ENCODE results near the gene GNPTAB.

The GNPTAB gene

DNA sequence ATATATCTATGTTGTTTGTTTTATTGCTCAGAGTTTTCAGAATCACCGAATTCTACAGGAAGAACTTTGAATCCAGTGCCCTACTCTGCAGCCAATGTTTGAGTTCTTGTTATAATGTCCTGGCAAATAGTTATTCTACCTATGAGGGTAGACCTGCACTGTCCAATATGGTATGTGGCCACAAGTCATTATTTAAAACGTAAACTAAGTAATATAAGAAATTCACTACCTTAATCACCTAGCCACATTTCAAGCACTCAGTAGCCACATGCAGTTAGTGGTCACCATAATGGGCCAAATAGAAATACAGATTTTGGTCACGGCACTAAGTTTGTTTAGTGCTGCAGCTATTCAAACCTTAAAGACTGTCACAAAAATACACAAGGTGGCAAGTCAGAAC, 26.4 kb downstream of the GNPTAB start:
- no peak for DNase-seq (ENCODE audit: low read depth)

DNA sequence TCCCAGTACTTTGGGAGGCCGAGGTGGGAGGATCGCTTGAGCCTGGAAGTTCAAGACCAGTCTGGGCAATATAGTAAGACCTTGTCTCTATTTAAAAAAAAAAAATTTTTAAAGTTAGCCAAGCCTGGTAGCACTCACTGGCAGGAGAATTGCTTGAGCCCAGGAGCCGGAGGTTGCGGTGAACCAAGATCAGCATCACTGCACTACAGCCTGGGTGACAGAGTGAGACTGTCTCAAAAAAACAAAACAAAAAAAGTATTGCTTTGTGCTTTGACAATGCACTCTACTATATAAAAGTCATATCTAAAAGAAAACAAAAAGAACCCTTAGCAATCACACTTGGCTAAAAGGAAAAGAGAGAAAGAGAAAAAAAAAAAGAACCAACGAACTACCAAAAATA, 26.8 kb downstream of the GNPTAB start:
- no peak for DNase-seq (ENCODE audit: low read depth)

DNA sequence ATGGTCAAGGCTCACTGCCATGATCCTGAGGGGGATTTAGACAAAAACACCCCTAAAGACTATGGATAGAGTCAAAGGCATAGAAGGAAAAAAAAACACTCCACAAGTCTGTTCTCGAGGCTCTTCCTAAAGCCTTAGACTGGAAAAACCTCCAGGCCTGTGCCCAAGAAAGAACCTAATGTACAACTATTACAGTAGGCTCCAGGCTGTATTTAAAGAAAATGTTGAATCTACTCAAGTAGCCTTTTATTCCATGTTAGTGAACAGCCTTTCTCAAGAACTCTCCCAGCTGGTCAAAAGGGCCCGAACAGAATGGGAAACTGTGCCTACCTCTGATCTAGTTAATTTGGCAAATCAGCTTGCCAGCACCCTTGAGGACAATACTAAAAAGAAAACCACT, 28.3 kb downstream of the GNPTAB start:
- no peak for DNase-seq (ENCODE audit: low read depth)

DNA sequence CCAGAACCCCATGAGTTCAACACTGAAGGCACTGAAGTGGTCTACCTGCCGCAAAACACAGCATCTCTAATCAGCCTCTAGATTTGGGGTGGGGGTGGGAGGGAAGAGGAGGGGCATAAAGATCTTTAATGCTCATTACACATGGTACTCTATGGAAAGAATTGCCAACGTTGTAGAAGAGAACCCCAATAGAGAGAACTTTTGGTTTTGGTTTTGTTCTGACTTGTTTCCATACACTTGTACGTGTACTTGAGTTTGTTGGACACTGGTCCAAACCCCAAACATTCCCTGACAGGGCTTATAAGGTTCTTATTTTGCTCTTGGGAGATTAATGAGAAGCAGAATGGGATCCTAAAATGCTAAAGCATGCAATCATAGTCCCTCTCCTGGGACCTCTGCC, 31.0 kb downstream of the GNPTAB start:
- no peak for DNase-seq (ENCODE audit: low read depth)

DNA sequence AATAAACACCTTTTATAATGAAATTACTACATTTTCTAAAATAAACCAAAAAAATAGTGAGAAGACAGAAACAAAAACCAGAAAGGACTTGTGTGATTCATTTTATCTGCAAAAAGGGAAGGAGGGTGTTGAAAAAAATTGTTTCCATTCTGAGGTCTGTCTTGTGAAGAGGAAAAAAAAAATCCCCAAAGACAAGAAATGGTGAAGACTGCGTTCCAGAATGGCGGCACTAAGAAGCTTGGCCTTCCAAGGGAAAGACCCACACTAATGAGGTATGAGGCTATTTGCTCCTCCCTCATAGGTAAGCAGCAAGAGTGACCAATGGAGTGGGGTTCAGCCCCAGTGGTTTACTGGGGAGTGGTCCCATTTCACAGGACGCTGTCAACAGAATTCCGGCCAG, 35.0 kb downstream of the GNPTAB start:
- no peak for DNase-seq (ENCODE audit: low read depth)

DNA sequence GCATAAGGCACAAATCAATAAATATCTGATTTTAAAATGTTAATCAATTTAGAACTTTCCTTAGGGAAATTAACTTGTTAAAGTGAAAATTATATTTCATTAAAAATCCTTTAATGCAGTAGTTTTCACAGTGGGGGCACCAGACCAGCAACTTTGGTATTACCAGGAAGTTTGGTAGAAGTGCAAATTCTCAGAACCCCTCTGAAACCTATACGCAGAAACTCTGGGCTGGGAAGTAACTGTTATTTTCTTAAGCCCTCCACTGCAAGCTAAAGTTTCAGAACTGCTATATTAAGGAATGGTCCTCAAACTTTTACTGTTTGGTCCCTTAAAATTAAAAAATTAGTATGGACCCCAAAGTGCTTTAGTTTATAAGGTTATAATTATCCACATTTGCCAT, 35.7 kb downstream of the GNPTAB start:
- no peak for DNase-seq (ENCODE audit: low read depth)

DNA sequence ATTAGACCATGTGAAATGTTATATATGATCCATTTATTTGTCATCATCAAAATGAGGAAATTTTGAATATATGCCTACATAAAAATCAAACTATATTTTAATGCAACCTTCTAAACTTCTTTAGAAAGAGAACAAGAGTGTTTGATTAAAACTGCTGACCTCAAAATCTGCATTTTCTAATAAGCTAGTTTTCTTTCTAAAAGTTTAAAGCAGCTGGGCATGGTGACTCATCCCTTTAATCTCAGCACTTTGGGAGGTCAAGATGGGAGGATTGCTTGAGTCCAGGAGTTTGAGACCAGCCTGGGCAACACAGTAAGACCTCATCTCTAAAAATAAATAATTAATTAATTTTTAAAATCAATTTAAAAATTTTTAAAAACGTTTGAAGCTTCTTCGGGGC, 36.2 kb downstream of the GNPTAB start:
- DNase-seq (ENCODE audit: low read depth), result no peak

DNA sequence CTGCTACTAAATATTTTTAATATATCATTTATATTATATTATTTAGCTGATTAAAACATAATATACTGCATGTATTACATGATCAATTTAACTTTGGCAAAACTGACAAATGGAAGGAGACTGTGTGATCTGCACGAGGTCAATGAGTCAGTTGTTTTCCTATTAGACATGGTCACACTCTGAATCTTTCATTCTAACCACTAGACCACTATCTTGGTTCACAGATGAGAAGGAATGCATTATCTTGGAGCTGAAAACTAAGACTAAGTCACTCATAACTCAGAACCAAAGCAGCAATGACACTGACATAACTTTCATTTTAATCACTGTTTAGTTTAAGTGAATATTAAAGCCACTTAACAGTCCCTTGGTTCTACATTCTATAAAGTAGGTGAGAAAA, 37.4 kb downstream of the GNPTAB start:
- peak; percentile 34 for DNase-seq (ENCODE audit: low read depth)

DNA sequence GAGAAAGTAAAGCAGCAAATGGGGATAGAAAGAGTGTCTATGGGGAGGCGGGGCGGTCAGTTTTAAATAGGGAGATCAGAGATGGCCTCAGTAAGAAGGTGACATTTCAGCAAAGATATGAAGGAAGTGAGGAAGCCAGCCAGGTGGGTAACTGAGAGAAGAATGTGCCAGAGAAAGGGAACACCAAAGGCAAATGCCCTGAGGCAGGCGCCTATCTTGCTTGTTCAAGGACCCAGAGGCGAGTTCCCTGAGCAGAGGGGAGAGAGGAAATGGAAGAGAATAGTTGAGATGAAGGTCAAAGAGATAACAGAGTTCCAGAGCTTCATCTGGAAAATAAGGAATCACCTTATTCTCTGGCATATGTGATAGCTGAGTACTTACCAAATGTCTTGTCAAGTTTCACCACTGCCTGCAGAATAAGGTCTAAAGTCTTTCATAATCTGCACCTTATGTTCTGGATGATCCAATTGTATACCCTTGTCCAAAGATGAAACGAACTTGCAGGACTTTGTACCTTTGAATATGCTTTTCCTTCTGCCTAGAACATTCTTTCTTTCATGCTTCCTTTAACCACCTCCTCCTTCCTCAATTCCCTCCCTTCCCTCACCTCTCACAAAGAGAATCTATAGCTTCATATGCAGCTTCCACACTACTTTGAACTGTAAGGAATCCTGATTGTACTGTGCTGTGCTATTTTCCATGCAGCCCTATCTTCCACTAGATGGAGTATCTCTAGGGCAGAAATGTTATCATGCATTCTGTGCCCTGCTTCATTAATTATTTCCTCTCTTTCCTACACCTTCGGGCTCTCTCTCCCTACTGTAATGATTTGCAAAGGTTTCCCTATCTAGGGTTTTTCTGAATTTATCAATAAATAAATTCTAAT, 38.5 kb downstream of the GNPTAB start:
- no peak for DNase-seq (ENCODE audit: low read depth)

DNA sequence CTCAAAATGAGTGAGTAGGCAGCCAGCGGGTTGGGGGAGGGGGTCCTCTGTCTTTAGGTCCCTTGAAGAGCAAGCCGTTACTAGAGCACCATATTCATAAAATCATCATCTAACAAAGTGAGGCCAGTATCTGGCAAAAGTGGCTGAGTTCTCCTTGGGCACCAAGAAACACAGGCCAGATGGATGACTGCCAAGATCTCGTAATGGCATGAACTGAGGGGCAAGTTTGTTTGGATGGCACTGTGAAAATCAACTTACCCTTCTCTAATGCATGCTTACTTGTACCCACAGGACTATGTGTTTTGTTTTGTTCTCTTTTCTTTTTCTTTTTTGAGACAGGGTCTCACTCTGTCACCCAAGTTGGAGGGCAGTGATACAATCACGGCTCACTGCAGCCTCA, 41.6 kb downstream of the GNPTAB start:
- no peak for DNase-seq (ENCODE audit: low read depth)

DNA sequence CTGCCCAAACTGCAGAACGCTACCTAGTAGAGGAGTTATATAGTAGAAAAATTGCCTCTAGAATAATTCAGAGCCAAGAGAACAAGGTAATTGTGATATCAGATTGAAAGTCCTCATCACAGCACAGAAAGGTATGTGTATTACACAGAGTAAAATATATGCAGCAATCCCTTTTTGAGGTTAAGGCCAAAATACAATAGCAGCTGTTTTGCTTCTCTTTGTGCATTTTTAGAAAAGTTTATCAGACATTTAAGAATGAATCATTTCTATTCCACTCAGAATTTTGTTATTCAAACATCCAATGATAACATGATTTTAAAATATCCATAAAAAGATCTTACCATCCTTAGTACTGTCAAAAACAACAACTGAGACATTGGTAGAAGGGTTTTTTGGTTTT, 45.1 kb downstream of the GNPTAB start:
- no peak for DNase-seq (ENCODE audit: low read depth)

DNA sequence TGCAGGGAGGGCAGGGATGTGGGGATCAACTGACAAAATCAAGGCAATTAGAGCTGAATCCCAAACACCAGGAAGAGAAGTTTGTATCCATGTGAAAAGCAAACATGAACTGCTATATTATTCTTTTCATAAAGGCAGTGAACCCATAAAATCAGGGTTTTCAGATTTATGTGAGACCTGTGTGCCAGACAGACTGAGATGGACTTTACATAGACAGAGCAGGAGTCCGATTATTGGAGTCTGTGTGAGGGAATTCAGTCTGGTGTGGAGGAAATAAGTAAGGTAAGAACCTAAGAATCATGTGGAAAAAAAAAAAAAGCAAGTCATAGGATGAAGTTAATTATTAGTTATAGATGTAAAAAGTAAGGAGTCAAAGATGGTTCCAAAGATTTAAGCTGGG, 46.4 kb downstream of the GNPTAB start:
- DNase-seq (ENCODE audit: low read depth), result no peak

DNA sequence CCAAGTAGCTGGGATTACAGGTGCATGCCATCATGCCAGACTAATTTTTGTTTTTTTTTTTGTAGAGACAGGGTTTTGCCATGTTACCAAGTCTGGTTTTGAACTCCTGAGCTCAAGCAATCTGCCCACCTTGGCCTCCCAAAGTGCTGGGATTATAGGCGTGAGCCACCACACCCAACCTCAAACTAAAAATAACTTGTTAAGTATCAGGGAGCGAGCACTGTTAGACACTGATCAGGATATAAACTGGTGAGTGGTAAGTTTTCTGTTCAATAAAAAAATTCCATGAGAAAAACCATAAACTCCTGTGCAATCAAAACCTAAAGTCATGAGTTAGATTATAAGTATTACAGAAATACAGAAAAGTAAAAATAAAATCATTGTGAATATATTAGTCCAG, 46.9 kb downstream of the GNPTAB start:
- DNase-seq (ENCODE audit: low read depth), result no peak

DNA sequence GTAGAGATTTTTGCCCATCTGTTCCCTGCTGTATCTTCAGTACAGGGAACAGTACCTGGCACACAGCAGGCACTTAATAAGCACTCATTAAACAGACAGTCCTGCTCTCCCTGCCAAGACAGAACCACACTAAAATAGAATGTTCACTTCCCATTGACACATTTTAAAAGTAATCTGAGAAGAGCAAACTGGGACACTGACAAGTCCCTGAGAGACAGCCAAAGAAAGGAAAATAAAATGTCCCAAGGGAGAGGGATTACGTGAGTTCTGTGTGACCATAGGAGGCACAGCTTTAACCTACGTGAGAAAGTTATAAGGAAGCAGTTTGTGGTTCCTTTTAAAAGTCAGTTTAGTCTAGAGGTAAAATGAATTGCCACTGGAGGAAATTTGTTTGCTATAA, 47.6 kb downstream of the GNPTAB start:
- DNase-seq (ENCODE audit: low read depth), result no peak

DNA sequence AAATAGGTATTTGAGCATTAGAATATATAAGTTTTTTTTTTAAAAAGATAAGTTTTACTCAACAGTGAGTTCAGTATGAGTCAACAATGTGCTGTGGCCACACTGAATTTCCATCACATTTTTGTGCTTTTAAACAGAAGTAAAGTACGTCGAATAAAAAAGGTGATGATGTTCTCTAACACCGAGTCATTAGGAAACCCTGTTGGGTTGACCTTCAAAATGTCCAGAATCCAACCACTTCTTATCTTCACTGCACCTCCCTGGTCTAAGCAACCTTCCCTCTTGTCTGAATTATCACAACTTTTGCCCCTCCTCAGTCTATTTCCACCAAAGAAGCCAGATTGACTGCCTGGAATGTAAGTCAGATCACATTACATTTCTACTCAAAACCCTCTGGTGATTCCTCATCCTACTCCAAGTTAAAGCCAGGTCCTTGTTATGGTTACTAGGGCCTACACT, 48.5 kb downstream of the GNPTAB start:
- DNase-seq (ENCODE audit: low read depth), result no peak

DNA sequence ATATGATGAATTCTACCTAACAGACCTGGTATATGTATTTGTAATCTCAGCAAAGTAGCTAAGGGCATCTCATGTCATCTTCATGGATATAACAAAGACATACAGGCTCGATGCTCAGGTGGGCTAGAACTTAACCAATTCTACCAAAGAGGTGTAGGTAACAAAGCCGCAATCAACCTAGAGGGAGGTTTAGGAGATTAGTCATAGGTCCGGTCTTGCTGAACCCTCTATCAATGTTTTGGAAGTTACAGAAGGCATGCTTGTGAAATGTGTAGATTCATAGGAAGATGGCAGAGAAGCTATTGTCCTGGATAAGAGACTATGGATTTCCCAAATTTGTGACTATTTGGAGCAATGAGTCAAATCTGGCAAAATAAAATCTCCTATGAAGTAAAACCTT, 48.9 kb downstream of the GNPTAB start:
- no peak for DNase-seq (ENCODE audit: low read depth)

DNA sequence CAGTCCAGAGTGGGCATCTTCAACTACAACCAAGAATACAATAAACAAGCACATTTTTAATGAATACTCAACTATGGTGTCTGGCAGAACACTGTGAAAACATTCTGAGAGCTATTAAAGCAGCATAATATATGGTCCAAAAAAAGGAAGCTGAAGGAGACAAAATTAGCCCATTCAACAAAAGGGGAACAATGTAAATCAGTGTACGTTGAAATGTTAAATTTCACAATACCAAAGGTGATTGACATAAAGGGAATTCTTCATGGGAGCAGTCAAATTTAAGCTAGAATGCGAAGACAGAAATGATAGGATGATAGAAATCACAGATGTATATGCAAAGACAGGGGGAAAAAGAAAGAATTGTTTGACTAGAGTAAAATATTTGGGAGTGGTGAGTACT, 50.2 kb downstream of the GNPTAB start:
- no peak for DNase-seq (ENCODE audit: low read depth)

DNA sequence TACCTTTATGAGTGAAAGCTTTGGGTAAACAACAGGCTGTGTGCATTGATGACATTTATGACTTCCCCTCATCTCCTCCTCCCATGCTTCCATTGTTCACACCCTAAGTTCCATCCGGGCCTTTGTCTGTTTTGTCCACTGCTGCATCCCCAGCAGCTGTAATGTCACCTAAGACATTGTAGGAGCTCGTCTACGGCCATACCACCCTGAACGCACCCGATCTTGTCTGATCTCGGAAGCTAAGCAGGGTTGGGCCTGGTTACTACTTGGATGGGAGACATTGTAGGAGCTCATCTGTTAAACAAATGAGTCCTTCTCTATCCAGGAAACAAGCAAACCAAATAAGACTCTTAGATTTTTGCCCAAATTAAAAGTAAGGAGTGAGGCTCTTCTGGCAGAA, 51.1 kb downstream of the GNPTAB start:
- no peak for DNase-seq (ENCODE audit: low read depth)

DNA sequence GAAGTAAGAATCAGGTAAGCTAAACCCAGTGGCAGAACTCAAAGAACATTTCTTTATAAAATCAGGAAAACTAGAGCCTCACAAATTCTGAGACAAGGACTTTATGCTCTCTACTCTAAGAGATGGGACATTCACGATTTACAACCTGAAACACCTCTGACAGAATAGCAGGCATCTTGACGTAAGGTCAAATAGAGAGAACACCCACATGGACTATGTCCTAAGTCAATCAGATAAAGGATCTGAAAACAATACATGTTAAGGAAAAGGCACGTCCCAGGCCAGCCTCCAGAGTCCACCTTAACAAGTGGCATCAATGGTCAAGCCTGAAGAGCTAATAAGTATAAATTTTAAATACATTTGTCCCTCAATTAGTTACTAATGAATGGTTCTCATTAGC, 51.6 kb downstream of the GNPTAB start:
- no peak for DNase-seq (ENCODE audit: low read depth)

DNA sequence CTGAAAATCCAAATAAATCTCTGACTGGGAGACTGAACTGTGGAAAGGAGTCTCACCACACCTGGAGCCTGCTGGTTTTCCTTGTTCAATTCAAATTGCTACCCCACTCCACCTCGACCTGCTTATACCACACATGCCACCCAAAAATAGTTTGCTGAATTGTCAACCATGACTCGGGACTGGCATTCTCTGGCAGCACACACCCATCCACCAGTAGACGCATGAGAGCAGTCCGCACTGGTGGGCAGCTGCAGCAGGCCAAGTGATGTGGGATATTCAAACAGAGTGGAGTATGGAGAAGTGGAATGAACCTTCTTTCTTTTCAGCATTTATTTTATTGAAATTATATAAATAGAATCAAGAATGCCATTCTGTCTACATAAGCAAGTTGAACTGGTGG, 52.8 kb downstream of the GNPTAB start:
- DNase-seq (ENCODE audit: low read depth), result no peak

DNA sequence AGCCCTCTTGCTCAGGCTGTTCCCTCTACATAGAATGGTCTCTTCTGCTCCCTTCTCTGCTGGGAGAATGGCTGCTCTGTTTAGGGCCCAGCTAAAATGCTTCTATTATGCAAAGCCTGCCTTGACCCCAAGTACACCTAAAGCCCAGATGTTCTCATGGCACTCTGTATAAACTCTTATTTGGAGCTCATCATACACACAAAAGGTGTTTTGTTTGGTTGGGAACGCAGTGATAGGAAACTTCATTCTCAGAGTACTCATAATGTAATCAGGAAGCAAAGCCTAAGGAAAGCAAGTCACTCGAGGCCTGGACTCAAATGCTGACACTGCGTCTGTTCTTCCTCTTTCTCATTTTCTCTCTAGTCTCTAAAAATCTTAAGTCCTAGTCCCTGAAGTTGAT, 53.3 kb downstream of the GNPTAB start:
- no peak for DNase-seq (ENCODE audit: low read depth)

DNA sequence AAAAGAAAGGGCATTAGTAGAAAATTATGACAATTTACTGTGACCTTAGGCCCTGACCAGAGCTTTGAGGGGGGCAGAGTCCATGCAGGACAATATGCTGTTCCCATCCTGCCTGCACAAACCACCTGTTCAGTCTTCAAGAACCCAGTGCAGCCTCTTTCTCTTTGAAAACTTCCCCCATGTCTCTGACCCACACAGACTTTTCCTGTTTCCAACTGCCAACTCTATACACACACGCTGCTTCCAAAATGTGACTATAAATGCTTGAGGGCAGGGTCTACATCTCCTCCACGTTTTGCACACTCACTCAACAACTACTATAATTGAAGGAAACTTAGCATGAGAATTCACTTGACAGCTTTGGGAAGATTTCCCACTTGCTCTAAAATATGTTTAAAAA, 54.9 kb downstream of the GNPTAB start:
- no peak for DNase-seq (ENCODE audit: low read depth)

DNA sequence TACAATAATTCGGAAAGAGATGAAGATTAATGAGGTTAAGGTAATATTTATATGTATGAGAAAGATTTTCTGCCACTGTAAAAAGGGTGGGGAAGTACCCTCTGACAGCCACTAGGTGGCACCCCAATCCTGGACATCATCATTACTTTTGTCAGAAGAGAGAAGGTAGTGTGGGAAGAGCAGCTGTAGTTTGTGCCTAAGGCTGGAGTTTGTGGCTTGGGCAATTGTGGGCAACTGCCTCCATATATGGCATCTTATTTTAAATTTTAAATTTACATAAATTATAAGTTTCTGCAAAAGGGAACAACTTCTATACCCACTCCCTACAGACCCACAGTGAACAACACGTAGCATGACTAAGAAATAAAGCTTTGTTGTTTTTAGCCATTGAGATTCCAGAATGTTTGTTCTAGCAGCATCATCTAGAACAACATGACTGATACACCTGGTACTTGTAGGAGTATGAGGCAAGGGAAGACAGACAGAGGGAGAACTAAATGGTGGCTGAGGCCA, 57.1 kb downstream of the GNPTAB start:
- peak; percentile 35 for DNase-seq (ENCODE audit: low read depth)

Data from CMK (cell line).